Adipose tissue (tissue), 3 donors: ENCODE data around the gene ADGRV1. TPM values are rescaled to one million over a fixed set of nuclear protein-coding genes. Genes with fewer than 3 reads are reported as not detected.

Experiments
- H3K27ac ChIP-seq: one replicate; pipeline ENCODE4 v1.5.1; 2013; ENCODE audit warnings: low read depth, low read length
- WGBS, 3 donors: extraction: QIAGEN DNeasy Blood & Tissue Kit; methylation state at CpG; one replicate each; pipeline ENCODE4 v1.1.7; 2013; 5-methylcytosine and 5-hydroxymethylcytosine counted together
- polyA plus RNA-seq, 3 donors: library from polyadenylated mRNA; stranded (reverse); fragments of 200-250 nt; gene quantifications; one replicate each; pipeline ENCODE4 v1.2.3, GENCODE V29; 2013
- donor health status: healthy with polysubstance abuse.
- donor health status: Bipolar disorder and iron deficiency.
- donor health status: healthy.

ADGRV1 gene
- polyA plus RNA-seq, 3 donors: 0.33 to 1.6 (median 0.34) TPM

DNA sequence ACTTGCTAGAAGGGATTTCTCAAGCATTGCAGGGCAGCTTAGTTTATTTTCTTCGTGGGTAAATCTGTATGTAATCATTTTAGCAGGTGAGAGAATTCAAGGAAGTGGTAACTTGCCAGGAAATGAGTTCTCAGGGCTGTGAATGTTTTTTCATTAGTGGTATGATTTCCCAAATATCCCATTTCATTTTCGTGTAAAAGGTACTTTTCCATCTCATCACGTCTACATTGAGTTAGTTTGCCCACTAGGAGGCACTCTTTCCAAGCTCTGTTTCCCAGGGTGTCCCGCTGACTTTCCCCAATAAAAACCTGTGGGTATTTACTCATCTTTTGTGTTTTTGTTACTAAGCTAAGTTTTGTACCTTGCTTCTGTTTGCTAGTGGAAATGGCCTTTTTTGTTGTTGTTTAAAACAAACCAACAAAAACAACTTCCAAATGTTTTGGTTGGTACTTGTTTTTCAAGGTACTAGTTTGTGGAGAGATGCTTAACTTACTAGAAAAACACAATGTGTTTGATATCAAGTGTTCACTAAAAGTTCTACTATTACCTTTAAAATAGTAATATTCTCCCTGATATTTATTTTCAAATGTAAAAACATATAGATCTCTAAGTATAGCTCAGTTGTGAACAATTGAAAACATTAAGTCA is 373.6 kb downstream of the ADGRV1 start:
- H3K27ac ChIP-seq: no peak overlapping the region
- 2 to 5% (median 5%) methylated on average over 4 of the region's 4 CpGs for whole genome bisulfite sequencing, 3 donors

DNA sequence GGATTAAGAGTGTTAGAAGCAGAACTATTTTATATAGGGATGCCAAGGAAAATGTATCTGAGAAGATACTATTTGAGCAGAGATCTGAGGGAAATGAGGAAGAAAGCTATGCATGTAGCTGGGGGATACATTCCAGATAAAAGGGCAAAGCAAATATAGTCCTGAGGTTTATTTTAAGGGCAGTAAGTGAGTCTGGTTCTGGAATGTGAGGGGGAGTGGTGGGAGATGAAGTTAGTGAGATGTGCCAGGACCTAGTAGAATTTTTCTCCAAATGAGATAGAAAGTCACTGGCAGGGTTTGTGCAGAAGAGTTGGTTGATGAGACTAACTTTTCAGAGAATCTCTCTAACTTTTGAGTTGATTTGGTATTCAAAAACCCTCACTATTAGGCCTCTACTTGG is 374.7 kb downstream of the ADGRV1 start:
- H3K27ac ChIP-seq: no peak overlapping the region

DNA sequence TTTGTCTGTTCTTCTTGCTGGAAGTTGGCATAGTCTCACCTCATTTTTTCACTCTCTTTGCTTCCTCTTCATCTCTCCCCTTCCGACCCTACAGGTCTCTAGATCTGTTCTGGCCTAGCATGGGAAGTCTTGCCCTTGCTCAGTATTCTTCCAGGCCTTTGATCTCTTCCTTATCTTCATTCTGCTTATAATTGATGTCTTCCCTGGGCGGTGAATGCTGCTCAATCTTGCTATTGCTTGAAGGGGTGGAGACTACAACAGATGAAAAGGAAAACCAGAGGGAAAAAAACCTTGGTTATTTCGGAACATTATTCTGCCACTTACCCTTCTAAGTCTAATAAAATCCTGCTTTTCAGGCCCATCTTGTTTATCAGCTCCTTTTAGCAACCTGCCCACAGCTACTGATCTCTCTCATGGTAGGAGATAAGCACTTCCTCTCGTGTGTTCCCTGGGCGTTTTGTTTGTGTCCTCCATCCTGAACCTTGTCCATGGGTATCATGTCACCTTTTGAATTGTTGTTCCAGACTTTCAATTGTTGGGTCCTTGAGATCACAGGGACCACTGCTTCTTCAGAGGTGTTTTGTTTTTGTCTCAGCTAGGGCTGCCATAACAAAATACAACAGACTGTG is 375.6 kb downstream of the ADGRV1 start:
- no peak overlapping the region for H3K27ac ChIP-seq
- 84 to 89% (median 84%) methylated on average over 5 of the region's 5 CpGs for WGBS, 3 donors

DNA sequence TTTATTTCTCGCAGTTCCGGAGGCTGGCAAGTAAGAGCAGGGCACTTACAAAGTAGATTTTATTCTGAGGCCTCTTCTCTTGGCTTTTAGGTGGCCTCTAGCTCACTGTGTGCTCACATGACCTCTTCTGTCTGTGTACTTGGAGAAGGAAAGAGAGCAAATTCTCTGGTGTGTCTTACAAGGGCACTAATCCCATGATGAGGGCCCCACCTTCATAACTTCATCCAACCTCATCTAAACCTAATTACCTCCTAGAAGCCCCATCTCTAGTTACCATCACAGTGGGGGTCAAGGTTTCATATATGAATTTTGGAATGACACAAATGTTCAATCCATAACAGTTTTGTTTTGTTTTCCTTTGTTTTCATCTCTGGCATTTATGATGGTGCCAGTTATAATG is 376.1 kb downstream of the ADGRV1 start:
- WGBS, 3 donors: 94 to 100% (median 100%) methylated on average over 2 of the region's 2 CpGs
- no peak overlapping the region for H3K27ac ChIP-seq

DNA sequence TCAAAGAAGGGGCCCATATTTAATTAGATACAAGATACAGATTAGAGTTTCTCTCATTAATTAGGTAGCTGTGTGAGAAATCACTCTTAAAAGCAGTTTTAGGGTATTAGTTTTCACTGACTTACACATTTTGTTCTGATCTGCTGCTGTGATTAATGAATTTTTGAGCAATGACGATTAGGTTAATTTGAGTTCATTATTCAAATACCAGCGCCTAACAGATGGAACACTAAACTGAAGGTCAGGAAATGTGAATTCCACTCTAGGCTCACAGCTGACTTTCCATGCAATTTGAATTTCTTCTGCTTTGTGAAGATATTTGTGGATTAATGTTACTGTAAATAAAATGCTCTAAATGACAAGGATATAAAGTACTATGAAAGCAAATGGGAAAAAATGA is 380.6 kb downstream of the ADGRV1 start:
- WGBS, 3 donors: 27 to 67% (median 60%) methylated on average over 2 of the region's 2 CpGs
- no peak overlapping the region for H3K27ac ChIP-seq

DNA sequence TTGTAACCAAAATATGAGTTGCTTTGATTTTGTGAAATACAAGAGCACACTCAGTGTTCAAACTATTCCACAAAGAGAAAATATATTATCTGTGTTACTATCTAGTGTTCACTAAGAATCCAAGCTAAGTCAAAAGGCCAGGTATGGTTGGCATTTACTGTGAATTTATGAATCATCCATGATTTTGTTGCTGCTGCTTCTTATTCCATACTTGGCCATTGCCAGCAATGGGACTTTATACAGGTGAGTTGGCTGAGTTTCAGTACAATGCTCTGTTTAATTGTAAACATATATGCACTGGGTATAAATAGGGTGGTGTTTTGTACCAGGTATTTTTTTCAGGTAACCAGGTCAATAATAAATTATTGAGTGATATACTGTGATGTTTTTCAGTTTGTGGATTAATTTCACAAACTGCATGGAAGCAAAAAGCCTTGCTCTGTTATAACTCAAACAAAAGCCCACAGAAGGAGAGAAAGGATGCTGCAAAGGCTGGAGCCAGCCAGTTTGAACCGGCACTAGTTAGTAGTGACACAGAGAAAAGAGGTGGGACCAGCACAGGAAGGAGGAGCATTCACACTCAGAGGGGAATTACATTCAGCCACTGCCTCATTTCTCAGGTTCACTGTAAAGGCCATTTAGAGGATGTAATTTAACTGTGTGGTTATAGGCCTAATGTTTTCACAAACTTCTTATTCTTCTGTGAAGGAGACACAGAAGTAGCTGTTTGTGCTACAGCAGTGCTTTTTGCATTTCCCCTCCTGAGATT is 381.8 kb downstream of the ADGRV1 start:
- no peak overlapping the region for H3K27ac ChIP-seq
- WGBS, 3 donors: 11 to 25% (median 24%) methylated on average over 1 of the region's 1 CpG

DNA sequence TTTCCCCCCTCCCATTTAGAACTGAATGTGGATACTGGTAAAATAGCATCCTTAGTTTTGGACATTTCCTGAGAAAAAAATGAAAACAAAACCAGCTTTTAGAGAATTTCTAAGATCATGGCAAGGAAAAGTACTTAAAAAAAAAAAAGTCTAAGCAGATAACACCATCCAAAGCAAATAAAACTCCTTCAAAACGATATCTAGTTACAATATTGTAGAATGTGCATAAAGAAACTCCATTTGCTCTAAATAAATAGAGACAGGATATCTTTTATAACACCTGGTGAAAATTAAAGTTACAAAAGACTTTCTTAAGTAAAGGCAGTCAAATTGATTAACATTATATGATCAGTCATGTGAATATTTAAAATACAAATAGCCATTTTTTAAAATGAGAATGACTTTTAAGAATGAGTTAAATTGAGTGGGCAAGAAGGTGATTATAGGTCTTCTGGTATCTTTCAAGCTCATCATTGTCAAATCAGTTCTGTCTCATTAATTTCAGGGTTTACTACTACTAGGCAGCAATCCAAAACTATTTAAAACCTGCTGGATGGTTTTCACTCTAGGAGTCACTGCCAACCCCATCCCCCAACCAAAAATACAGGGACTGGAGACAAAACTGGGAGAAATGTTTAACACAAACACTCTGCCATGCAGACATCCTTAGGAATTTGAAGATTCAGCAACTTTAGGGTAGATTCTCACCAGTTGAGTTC is 382.6 kb downstream of the ADGRV1 start:
- H3K27ac ChIP-seq: no peak overlapping the region
- WGBS, 3 donors: 35 to 71% (median 66%) methylated on average over 1 of the region's 1 CpG

DNA sequence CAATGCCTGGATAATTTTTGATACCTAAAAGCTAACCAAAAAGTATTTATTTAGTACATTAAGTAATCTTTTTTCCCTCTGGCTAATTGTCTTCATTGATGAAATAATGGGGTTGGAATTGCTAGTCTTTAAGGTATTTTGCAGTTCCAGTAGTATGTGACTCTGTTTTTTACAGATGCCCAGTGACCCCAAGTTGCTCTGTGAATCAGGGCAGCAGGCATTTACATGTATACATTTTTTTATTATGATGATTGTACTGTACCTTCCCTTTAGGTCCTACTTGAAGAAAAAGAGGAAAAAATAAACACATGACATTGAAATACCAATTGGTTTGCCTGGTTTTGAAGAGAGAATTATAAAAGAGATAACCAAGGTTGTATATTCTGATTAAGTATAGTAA is 385.5 kb downstream of the ADGRV1 start:
- H3K27ac ChIP-seq: no peak overlapping the region

DNA sequence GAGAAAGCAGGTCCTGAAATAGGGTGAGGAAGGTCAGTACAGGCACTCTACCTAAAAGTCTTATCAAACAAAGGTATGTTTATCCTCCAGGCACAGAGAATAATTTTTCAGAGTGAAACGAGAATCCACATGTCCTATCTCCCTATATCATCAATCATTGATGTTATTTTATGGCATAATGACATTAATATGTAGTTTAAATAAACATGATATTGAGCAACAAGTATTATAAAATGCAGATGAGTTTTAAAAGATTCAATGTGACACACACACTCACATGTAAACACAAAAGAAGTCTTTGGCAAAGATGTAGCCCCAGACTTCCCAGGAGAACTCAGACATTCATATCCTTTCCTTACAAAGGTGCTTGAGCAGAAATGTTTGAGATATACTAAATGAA is 389.1 kb downstream of the ADGRV1 start:
- WGBS, 3 donors: 56 to 67% (median 58%) methylated on average over 1 of the region's 1 CpG

DNA sequence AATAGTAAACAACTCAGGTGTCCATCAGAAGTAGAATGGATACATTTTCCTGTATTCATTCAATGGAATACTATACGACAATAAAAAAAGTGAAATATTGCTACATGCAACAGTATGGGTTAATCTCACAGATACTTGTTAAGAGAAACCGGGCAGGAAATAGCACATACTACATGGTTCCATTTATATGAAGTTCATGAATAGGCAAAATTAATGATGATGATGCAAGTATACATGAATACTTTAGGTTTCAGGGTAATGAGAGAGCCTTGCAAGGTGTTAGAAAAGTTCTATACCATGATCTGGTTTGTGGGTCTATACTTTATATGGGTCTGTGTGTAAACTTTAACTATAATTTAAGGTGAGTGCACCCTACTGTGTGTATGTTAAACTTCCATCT is 390.4 kb downstream of the ADGRV1 start:
- H3K27ac ChIP-seq: no peak overlapping the region
- WGBS, 3 donors: 93% methylated on average over 2 of the region's 2 CpGs

More for the DNA sequence above, 389.1 kb downstream of the ADGRV1 start:
- H3K27ac ChIP-seq: no peak overlapping the region

DNA sequence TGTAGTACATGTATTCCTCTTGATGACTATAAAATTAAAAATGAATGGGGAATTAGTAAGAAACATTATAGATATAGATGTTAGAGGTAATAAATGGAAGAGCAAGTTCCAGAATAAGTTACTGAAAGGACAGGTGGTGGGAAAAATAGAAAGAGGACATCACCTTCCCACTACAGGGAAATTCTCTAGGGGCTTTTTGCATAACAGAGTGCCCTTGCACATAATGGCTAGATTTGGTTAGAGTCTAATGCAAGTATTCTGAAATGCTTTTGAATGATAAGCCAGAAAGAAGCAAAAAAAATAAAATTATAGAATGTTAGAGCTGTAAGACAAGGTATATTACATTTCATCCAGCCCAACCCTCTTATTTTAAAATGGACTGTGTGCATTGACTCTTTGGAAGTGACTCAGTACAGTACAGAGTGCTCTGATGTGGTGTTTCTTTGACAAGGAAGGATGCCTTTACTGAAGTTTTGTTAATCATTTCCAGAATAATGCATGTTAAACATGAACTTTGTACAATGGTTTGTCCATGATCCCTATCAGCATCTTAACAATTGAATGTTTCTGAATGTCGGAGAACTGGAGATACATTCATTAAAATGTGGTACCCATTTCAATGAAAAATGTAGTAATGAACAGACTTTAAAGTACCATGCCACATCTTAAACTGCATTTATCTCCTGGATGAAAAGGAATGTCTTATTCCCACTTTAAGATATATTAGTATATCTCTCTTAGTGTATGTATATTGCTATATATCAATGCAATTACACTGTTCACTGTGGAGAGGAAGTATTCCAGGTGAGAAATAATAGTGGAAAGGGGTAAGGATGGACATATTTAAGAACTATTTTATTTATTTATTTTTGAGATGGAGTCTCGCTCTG is 391.1 kb downstream of the ADGRV1 start:
- H3K27ac ChIP-seq: no peak overlapping the region
- WGBS, 3 donors: 64 to 96% (median 89%) methylated on average over 2 of the region's 2 CpGs

DNA sequence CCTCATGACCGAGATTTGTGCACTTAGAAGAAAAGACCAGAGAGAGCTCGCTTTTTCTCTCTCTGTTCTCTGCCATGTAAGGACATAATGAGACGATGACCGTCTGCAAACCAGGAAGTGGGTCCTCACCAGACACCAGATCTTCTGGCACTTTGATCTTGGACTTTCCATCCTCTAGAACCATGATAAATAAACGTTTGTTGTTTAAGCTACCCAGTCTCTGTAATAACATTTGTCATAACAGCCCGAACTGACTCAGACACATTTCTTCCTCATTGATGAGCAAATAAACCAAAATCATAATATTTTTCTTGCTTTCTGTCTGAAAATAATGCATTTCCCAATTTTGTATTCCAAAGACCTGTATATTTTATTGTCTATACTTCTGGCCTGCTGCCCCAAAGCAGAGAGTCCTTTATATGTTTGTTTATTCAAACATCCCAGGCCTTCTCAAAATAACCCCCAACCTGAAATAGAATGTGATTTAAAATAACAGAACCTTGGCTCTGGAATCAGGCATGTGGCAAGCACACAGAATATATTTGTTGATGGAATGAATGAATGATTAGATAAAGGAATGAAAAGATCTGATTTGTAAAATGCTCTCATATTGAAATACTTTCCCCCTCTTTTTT is 396.5 kb downstream of the ADGRV1 start:
- WGBS, 3 donors: 90 to 94% (median 91%) methylated on average over 6 of the region's 6 CpGs

DNA sequence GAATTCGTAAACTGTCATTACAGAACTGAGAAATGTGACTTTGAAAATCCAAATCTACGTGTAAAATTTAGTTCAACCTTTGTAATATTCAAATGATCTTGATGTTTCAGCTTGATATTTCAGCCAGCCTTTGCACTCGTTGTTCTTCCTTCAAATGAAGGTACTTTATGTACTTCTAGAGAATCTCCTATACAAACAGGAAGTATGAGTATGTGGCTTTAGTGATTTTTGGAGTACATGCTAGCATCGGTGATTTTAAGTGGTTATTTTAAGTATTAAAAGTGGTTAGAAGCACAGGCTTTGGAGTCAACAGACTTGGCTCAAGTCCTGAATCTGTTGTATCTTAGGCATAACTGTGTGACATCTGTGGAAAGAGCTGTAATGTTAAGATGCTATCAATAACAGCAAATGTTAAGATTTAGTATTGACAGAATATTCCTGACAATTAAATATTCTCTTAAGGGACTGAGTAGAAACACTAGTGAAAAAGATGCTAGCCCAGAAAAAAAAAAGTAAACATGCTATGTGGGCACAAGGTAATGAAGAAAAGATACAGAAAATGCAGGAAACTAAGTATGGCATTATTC is 398.0 kb downstream of the ADGRV1 start:
- 59 to 71% (median 64%) methylated on average over 4 of the region's 4 CpGs for WGBS, 3 donors

More for the DNA sequence above, 396.5 kb downstream of the ADGRV1 start:
- no peak overlapping the region for H3K27ac ChIP-seq

DNA sequence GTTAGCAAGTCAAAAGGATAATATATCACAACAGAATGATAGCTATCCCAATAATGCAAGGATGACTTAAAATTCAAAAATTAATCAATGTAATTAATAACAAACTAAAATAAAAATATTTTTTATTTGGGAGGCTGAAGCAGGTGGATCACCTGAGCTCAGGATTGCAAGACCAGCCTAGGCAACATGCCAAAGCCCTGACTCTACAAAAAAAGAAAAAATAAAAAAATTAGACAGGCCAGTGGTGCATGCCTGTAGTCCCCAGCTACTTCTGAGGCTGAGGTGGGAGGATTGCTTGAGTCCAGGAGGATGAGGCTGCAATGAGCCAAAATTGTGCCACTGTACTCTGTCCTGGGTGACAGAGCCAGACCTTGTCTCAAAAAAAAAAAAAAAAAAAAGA is 399.3 kb downstream of the ADGRV1 start:
- no peak overlapping the region for H3K27ac ChIP-seq

More for the DNA sequence above, 398.0 kb downstream of the ADGRV1 start:
- no peak overlapping the region for H3K27ac ChIP-seq

DNA sequence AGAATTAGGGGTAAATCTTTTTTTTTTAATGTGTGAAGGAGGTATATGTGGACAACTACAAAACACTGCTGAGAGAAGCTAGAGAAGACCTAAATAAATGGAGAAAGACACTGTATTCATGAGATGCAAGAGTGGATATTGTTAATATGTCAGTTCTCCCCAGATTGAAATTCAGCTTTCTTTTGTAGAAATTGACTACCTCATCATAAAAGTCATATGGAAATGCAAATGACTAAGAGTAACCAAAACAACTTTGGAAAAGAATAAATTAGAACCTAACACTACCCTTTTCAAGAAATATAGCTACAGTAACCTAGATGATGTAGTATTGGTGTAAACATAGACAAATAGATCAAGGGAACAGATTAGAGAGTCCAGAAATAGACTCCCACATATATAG is 400.7 kb downstream of the ADGRV1 start:
- no peak overlapping the region for H3K27ac ChIP-seq

DNA sequence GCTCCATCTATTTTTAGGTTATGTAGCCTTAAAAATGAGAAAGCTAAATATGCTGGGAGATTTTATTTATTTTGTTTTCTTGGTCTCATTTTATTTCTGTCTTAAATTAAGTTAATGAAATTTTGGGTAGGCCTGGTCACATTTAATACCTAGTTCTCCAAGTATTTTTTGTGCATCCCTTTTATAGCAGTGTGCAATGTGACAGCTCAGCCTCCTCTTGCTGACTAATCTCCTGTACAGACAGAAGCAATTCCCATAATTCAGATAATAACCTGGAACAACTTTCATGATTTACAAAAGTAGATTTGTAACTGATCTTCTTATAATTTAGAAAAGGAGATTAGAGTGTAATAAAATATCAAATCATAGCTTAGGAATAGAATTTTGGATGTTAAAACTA is 403.9 kb downstream of the ADGRV1 start:
- H3K27ac ChIP-seq: no peak overlapping the region

DNA sequence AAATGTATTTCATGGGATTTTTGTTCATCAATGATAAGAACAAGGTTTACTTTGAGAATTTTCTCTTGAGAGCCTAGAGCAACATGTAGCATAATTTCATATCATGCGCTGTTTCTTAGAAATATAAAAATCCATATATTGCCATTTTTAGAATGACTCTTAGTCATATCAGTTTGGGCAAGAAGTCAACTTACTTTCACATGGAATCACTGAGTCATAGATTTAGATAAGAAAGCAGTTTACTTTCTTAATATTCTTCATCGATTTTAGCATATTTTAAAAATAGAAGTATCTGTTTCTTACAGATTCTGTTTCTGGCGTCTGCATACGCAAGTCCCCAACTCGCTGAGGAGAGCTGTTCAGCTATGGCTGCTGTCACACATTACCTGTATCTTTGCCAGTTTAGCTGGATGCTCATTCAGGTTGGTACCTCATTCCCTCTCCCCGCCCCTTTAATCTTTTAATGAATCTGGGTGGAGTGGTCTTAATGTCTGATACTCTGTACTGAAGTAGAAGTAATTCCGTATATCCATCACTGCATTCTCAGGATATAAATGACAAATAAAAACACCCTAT is 406.6 kb downstream of the ADGRV1 start:
- WGBS, 3 donors: 87 to 95% (median 93%) methylated on average over 7 of the region's 7 CpGs
- no peak overlapping the region for H3K27ac ChIP-seq
